Mesendoderm (in vitro differentiated cells): ENCODE results near the gene ARHGAP18.
A peak's percentile ranks its signal among the peaks of the same experiment; 100 is the strongest.

ENCODE experiments used
- DNase-seq: peaks from one replicate; pipeline ENCODE4 v3.0.0; 2013
- H2AK5ac ChIP-seq: 2 replicates; pipeline ENCODE4 v1.6.1; 2013; ENCODE audit warnings: low read length, inconsistent platforms
- H2BK120ac ChIP-seq: 2 replicates; pipeline ENCODE4 v1.6.1; 2013; ENCODE audit warnings: low read depth, mild to moderate bottlenecking, low read length, moderate library complexity, mixed read lengths
- H2BK15ac ChIP-seq: replicated peaks from 2 replicates; pipeline ENCODE4 v1.6.1; 2013; ENCODE audit warnings: low read depth, mild to moderate bottlenecking, moderate library complexity
- H2BK5ac ChIP-seq: 2 replicates; pipeline ENCODE4 v1.6.1; 2013; ENCODE audit warnings: low read length, inconsistent platforms
- H3K18ac ChIP-seq: 2 replicates; pipeline ENCODE4 v1.6.1; 2013; ENCODE audit warnings: mild to moderate bottlenecking, low read length, mixed read lengths
- H3K23ac ChIP-seq: one replicate; pipeline ENCODE4 v1.6.1; 2013; ENCODE audit warnings: low read length
- H3K27ac ChIP-seq: 2 replicates; pipeline ENCODE4 v1.5.1; 2013; ENCODE audit warnings: low read depth, mild to moderate bottlenecking, inconsistent platforms, low read length, moderate library complexity
- H3K27me3 ChIP-seq: 2 replicates; pipeline ENCODE4 v1.6.1; 2013; ENCODE audit warnings: low read length, control low read depth, mild to moderate bottlenecking, inconsistent platforms; ENCODE audit not compliant: insufficient read depth, poor library complexity
- H3K36me3 ChIP-seq: 2 replicates; pipeline ENCODE4 v1.6.1; 2013; ENCODE audit warnings: low read length, inconsistent platforms; ENCODE audit not compliant: control insufficient read depth, insufficient read depth
- H3K4ac ChIP-seq: one replicate; pipeline ENCODE4 v1.6.1; 2013; ENCODE audit warnings: low read depth, mild to moderate bottlenecking, low read length, moderate library complexity
- H3K4me1 ChIP-seq: 2 replicates; pipeline ENCODE4 v1.6.1; 2013; ENCODE audit warnings: low read depth, low read length, inconsistent platforms; ENCODE audit not compliant: control insufficient read depth
- H3K4me2 ChIP-seq: 2 replicates; pipeline ENCODE4 v1.6.1; 2013; ENCODE audit warnings: low read length
- H3K4me3 ChIP-seq: 2 replicates; pipeline ENCODE4 v1.5.1; 2013; ENCODE audit warnings: mild to moderate bottlenecking, low read length
- H3K56ac ChIP-seq: one replicate; pipeline ENCODE4 v1.6.1; 2013; ENCODE audit warnings: low read length
- H3K79me1 ChIP-seq: 2 replicates; pipeline ENCODE4 v1.6.1; 2013; ENCODE audit warnings: low read length, inconsistent platforms
- H3K79me2 ChIP-seq: 2 replicates; pipeline ENCODE4 v1.6.1; 2013; ENCODE audit warnings: mild to moderate bottlenecking, low read length; ENCODE audit not compliant: control insufficient read depth, insufficient read depth
- H3K9ac ChIP-seq: 2 replicates; pipeline ENCODE4 v1.6.1; 2013; ENCODE audit warnings: low read length, inconsistent platforms
- H4K5ac ChIP-seq: one replicate; pipeline ENCODE4 v1.6.1; 2013; ENCODE audit warnings: low read length
- H4K8ac ChIP-seq: one replicate; pipeline ENCODE4 v1.6.1; 2013; ENCODE audit warnings: low read depth, mild to moderate bottlenecking, control low read depth, low read length, moderate library complexity
- WGBS: extraction: QIAGEN DNeasy Blood & Tissue Kit; methylation state at CpG from one replicate; pipeline ENCODE4 v1.1.7; 2013; ENCODE audit warnings: low lambda C conversion rate, missing lambda C conversion rate; ENCODE audit not compliant: insufficient coverage; ENCODE audit errors: extremely low coverage; 5-methylcytosine and 5-hydroxymethylcytosine counted together

ARHGAP18 gene

DNA sequence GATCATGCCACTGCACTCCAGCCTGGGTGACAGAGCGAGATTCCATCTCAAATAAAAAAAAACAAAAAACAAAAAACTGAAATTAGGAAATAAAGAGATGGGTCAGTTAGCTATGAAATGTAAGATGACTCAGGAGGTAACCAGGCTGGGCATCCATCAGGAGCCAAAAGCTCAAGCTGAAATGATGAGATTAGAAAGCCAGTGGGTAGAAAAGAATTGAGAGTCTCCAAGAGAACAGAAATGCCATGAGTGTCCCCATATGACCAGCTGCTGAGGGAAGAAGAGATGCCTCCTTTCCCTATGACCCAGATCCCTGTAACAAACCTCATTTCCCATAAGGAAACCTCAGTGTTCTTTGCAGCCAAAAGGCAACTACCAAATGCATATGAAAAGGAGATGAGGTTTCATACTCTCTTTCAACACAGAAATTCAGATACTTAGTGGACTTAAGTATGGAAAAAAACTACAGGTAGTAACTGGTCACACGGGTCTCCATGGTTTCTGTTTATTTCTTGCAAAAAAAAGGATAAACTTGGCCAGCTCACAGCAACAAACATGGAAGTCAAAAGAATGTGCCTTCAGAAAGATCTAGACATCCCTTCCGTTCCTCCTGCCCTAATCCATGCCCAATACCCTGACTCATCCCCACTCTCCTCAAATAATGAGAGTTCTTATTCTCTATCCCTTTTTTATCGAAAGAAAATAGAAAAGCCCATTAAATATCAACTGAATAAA, 8.1 kb downstream of the ARHGAP18 start:
- H3K56ac ChIP-seq: no peak overlapping the region
- no peak overlapping the region for H3K23ac ChIP-seq
- no peak overlapping the region for H2BK5ac ChIP-seq
- no peak overlapping the region for H3K4ac ChIP-seq
- no peak overlapping the region for H4K5ac ChIP-seq
- no peak overlapping the region for H3K27ac ChIP-seq
- H3K4me1 ChIP-seq: no peaks in the 10 kb centered on the region
- H3K79me1 ChIP-seq: no peaks in the 10 kb centered on the region
- H2BK15ac ChIP-seq: no peak overlapping the region
- no peak overlapping the region for H2AK5ac ChIP-seq
- H3K27me3 ChIP-seq: no peaks in the 10 kb centered on the region
- no peak overlapping the region for H3K18ac ChIP-seq
- no peak overlapping the region for H3K4me3 ChIP-seq
- H3K4me2 ChIP-seq: no peak overlapping the region
- no peak overlapping the region for H2BK120ac ChIP-seq
- no peaks in the 10 kb centered on the region for H3K79me2 ChIP-seq
- H4K8ac ChIP-seq: no peak overlapping the region
- no peak overlapping the region for H3K9ac ChIP-seq
- no peak for DNase-seq
- WGBS: no CpG with 5 or more reads among the region's 4 CpGs
- no peaks in the 10 kb centered on the region for H3K36me3 ChIP-seq

GRCh38 chr6:129700666-129701065, 9.3 kb downstream of the ARHGAP18 start:
- H3K27ac ChIP-seq: no peak overlapping the region
- no peak overlapping the region for H2AK5ac ChIP-seq
- no peak overlapping the region for H2BK120ac ChIP-seq
- H3K18ac ChIP-seq: no peak overlapping the region
- H3K27me3 ChIP-seq: no peaks in the 10 kb centered on the region
- H2BK5ac ChIP-seq: no peak overlapping the region
- no peak overlapping the region for H3K4ac ChIP-seq
- no peak overlapping the region for H3K4me2 ChIP-seq
- H4K5ac ChIP-seq: no peak overlapping the region
- no peaks in the 10 kb centered on the region for H3K4me1 ChIP-seq
- DNase-seq: no peak
- H3K9ac ChIP-seq: no peak overlapping the region
- H3K79me2 ChIP-seq: no peaks in the 10 kb centered on the region
- H4K8ac ChIP-seq: no peak overlapping the region
- H3K36me3 ChIP-seq: no peaks in the 10 kb centered on the region
- H3K23ac ChIP-seq: no peak overlapping the region
- no peak overlapping the region for H3K4me3 ChIP-seq
- no peak overlapping the region for H3K56ac ChIP-seq
- H3K79me1 ChIP-seq: no peaks in the 10 kb centered on the region
- H2BK15ac ChIP-seq: no peak overlapping the region
- whole genome bisulfite sequencing: no CpG with 5 or more reads among the region's 2 CpGs

DNA sequence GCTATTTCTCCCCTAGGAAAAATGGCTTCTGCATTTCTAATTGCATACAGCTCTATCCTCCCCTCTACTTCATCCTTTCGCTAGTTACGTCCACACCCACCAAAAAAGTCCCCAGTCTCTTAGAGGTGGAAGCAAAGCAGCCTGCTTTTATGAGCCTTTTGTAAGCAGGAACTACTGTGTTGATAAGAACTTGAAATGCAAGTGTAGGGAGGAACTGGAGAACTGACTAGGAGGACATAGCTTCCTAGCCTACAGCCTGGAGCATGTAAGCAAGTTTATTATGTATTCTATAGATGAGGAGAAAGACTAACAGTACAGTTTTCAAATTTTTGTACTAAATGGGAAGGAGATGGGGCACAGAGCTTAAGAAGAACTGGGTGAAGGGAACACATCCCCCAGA, 10.3 kb downstream of the ARHGAP18 start:
- no peak overlapping the region for H3K23ac ChIP-seq
- no peak overlapping the region for H4K5ac ChIP-seq
- no peak overlapping the region for H3K27ac ChIP-seq
- DNase-seq: no peak
- H2BK15ac ChIP-seq: no peak overlapping the region
- no peaks in the 10 kb centered on the region for H3K79me1 ChIP-seq
- no peak overlapping the region for H3K18ac ChIP-seq
- H3K9ac ChIP-seq: no peak overlapping the region
- H3K27me3 ChIP-seq: no peaks in the 10 kb centered on the region
- no CpG with 5 or more reads among the region's 2 CpGs for WGBS
- no peak overlapping the region for H4K8ac ChIP-seq
- H3K36me3 ChIP-seq: no peaks in the 10 kb centered on the region
- no peak overlapping the region for H2AK5ac ChIP-seq
- H3K56ac ChIP-seq: no peak overlapping the region
- H2BK120ac ChIP-seq: no peak overlapping the region
- H2BK5ac ChIP-seq: no peak overlapping the region
- H3K4ac ChIP-seq: no peak overlapping the region
- no peaks in the 10 kb centered on the region for H3K4me1 ChIP-seq
- no peak overlapping the region for H3K4me2 ChIP-seq
- no peaks in the 10 kb centered on the region for H3K79me2 ChIP-seq
- no peak overlapping the region for H3K4me3 ChIP-seq

DNA sequence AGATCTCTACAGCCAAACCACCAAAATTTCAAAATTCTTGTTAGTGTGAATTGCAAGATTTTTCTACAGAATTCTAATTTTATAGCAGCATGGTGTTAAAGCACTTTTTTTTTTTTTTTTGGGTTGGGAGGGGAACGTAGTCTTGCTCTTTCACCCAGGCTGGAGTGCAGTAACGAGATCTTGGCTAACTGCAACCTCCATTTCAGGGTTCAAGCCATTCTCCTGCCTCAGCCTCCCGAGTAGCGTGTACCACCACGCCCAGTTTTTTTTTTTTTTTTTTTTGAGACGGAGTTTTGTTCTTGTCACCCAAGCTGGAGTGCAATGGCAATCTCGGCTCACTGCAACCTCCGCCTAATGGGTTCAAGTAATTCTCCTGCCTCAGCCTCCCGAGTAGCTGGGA, 11.5 kb downstream of the ARHGAP18 start:
- Histone ChIP-seq H3K23ac (no peak overlapping the region), H3K27ac (no peak overlapping the region), H3K79me1 (no peaks in the 10 kb centered on the region), H3K4ac (no peak overlapping the region), H3K36me3 (no peaks in the 10 kb centered on the region), H3K4me2 (no peak overlapping the region), H3K18ac (no peak overlapping the region), H2AK5ac (no peak overlapping the region), H3K79me2 (no peaks in the 10 kb centered on the region), H3K4me1 (no peaks in the 10 kb centered on the region), H3K4me3 (no peak overlapping the region), H2BK120ac (no peak overlapping the region), H3K27me3 (no peaks in the 10 kb centered on the region), H3K56ac (no peak overlapping the region), H2BK15ac (no peak overlapping the region), H4K5ac (no peak overlapping the region), H2BK5ac (no peak overlapping the region), H3K9ac (no peak overlapping the region), H4K8ac (no peak overlapping the region)
- no peak for DNase-seq
- no CpG with 5 or more reads among the region's 9 CpGs for WGBS

DNA sequence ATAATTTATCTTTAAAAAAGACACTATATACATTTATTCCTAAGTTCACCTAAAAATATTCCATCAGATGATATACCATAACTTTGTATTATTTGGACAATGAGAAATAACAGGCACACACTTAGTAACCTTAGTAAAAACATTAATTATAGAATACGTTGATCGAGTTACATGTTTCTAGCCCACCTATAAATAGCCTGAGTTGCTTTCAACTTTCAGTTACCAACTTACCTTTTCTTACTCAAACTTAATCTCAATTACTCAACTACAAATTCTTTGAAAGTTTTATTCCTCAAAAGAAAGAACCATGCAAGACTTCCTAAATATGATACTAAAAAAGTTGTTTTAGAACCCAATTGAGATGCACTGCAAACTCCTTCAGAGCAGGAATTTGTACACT, 12.2 kb downstream of the ARHGAP18 start:
- Histone ChIP-seq H3K4me1 (no peaks in the 10 kb centered on the region), H3K4me2 (no peak overlapping the region), H3K18ac (no peak overlapping the region), H2BK5ac (no peak overlapping the region), H4K8ac (no peak overlapping the region), H3K36me3 (no peaks in the 10 kb centered on the region), H3K27me3 (no peaks in the 10 kb centered on the region), H2AK5ac (no peak overlapping the region), H3K23ac (no peak overlapping the region), H2BK120ac (no peak overlapping the region), H3K79me2 (no peaks in the 10 kb centered on the region), H2BK15ac (no peak overlapping the region), H3K56ac (no peak overlapping the region), H3K4ac (no peak overlapping the region), H3K79me1 (no peaks in the 10 kb centered on the region), H3K9ac (no peak overlapping the region), H3K4me3 (no peak overlapping the region), H3K27ac (no peak overlapping the region), H4K5ac (no peak overlapping the region)
- no peak for DNase-seq
- no CpG with 5 or more reads among the region's 2 CpGs for WGBS

- WGBS: no CpG with 5 or more reads among the region's 3 CpGs
- H2BK120ac ChIP-seq: peak overlapping the region; percentile 14
- H2AK5ac ChIP-seq: no peak overlapping the region
- no peaks in the 10 kb centered on the region for H3K36me3 ChIP-seq
- no peak overlapping the region for H3K4me2 ChIP-seq
- no peak overlapping the region for H3K56ac ChIP-seq
- no peaks in the 10 kb centered on the region for H3K79me1 ChIP-seq
- H3K4ac ChIP-seq: no peak overlapping the region
- no peak overlapping the region for H3K23ac ChIP-seq
- no peaks in the 10 kb centered on the region for H3K79me2 ChIP-seq
- H2BK5ac ChIP-seq: no peak overlapping the region
- H3K9ac ChIP-seq: no peak overlapping the region
- DNase-seq: no peak
- H3K27me3 ChIP-seq: no peaks in the 10 kb centered on the region
- H3K27ac ChIP-seq: no peak overlapping the region
- no peak overlapping the region for H4K8ac ChIP-seq
- H3K4me3 ChIP-seq: no peak overlapping the region
- no peak overlapping the region for H2BK15ac ChIP-seq
- peaks cover under 1% of the 10 kb centered on the region for H3K4me1 ChIP-seq
- no peak overlapping the region for H3K18ac ChIP-seq
- no peak overlapping the region for H4K5ac ChIP-seq
Measured at GRCh38 chr6:129696843-129697242, 13.1 kb downstream of the ARHGAP18 start.
